Measurements from ENCODE around the gene CBX7.

- TF ChIP-seq YY1 (IDR thresholded peaks at IDR 0.05; ENCODE audit: insufficient read depth, insufficient read length) (no peak), ZNF274 (IDR thresholded peaks at IDR 0.05; ENCODE audit: low read depth, low read length) (no peak)
Observed at GRCh38 chr22:39081016-39081415, 71.5 kb downstream of the CBX7 start.
